Endothelial cell of umbilical vein (primary cell): ENCODE results near the gene VANGL1. TPM values are rescaled to one million over a fixed set of nuclear protein-coding genes. Genes with fewer than 3 reads are reported as not detected.

Experiments used
- BruUV-seq: library from RNA; stranded (reverse); fragments of 400-500 nt; replicated peaks from 2 replicates; lab custom pipeline; 2021; lab: Mats Ljungman, UMichigan
- CTCF ChIA-PET: fragments of 300-600, 350-600 bp; sonication (Branson Sonifier 250); formaldehyde crosslinking; loops from one replicate; lab custom pipeline; 2021; ENCODE audit warnings: antibody characterized with exemption, inconsistent platforms; lab: Charles Lee
- POLR2A ChIA-PET: fragments of 300-600, 350-600 bp; sonication (Branson Sonifier 250); formaldehyde crosslinking; loops from one replicate; lab custom pipeline; 2021; ENCODE audit warnings: antibody characterized with exemption, inconsistent platforms; lab: Charles Lee
- DNase-seq: peaks from one replicate; pipeline ENCODE4 v3.0.0-alpha.2; 2011; ENCODE audit warnings: low read depth, low spot score
- FAIRE-seq: peaks from 2 replicates; lab custom pipeline; 2011; peaks lifted over from hg19 to GRCh38; lab: Jason Lieb, UNC
- H2AFZ ChIP-seq: 2 replicates; pipeline ENCODE4 v1.6.0; 2012; ENCODE audit warnings: low read depth, low read length, control low read depth, inconsistent platforms
- H3K27ac ChIP-seq: 2 replicates; pipeline ENCODE4 v1.5.1; 2011; ENCODE audit warnings: low read depth, mild to moderate bottlenecking, control low read depth, low read length, moderate library complexity; ENCODE audit not compliant: insufficient read depth
- H3K27me3 ChIP-seq, 2 experiments: 2 replicates each; pipeline versions ENCODE4 v1.6.0 to v1.6.1; 2011; ENCODE audit warnings: low read length in 2 of 2, mixed read lengths in 1 of 2; ENCODE audit not compliant: control insufficient read depth in 2 of 2, insufficient read depth in 2 of 2
- H3K36me3 ChIP-seq, 2 experiments: 2 replicates in 1 of 2; 3 replicates in 1 of 2; pipeline ENCODE4 v1.5.1; 2011; ENCODE audit warnings: low read length in 2 of 2, mild to moderate bottlenecking in 1 of 2, moderate library complexity in 1 of 2; ENCODE audit not compliant: control insufficient read depth in 2 of 2, insufficient read depth in 2 of 2; ENCODE audit errors: extremely low read depth in 1 of 2
- H3K4me1 ChIP-seq: 3 replicates; pipeline ENCODE4 v1.5.1; 2011; ENCODE audit warnings: mild to moderate bottlenecking, low read length; ENCODE audit not compliant: control insufficient read depth, insufficient read depth; ENCODE audit errors: extremely low read depth
- H3K4me2 ChIP-seq: 2 replicates; pipeline ENCODE4 v1.6.1; 2011; ENCODE audit warnings: low read length, control low read depth, mixed read lengths; ENCODE audit not compliant: insufficient read depth
- H3K4me3 ChIP-seq, 3 experiments: fragments of 200-600 bp in 1 of 3; sonication (generic), shearing (Covaris generic) in 1 of 3; replicated peaks in 1 of 3; 2 replicates each; pipeline ENCODE4 v1.5.1; 2011 to 2016; ENCODE audit warnings: control low read depth in 3 of 3, low read length in 3 of 3, mild to moderate bottlenecking in 2 of 3, inconsistent platforms in 1 of 3, low read depth in 1 of 3, moderate library complexity in 1 of 3; ENCODE audit not compliant: insufficient read depth in 1 of 3
- H3K79me2 ChIP-seq: 2 replicates; pipeline ENCODE4 v1.6.0; 2012; ENCODE audit warnings: low read length, inconsistent platforms; ENCODE audit not compliant: control insufficient read depth, insufficient read depth
- H3K9ac ChIP-seq: replicated peaks from 2 replicates; pipeline ENCODE3; 2011; ENCODE audit warnings: low read length, control low read depth; ENCODE audit not compliant: insufficient read depth; ENCODE audit errors: extremely low read depth
- H3K9me1 ChIP-seq: replicated peaks from 3 replicates; pipeline ENCODE4 v1.6.0; 2011; ENCODE audit warnings: mild to moderate bottlenecking, low read length; ENCODE audit not compliant: control insufficient read depth, insufficient read depth; ENCODE audit errors: extremely low read depth
- H3K9me3 ChIP-seq: replicated peaks from 2 replicates; pipeline ENCODE4 v1.5.1; 2012; ENCODE audit warnings: low read length, inconsistent platforms; ENCODE audit not compliant: control insufficient read depth, insufficient read depth
- H4K20me1 ChIP-seq: replicated peaks from 2 replicates; pipeline ENCODE3; 2011; ENCODE audit warnings: mild to moderate bottlenecking, low read length; ENCODE audit not compliant: control insufficient read depth, insufficient read depth; ENCODE audit errors: extremely low read depth
- EZH2 ChIP-seq: IDR thresholded peaks from 2 replicates; pipeline ENCODE4 v1.6.1; 2012; ENCODE audit warnings: borderline replicate concordance, low read depth, mild to moderate bottlenecking, moderate library complexity, low read length, inconsistent platforms; ENCODE audit not compliant: severe bottlenecking
- FOS ChIP-seq: IDR thresholded peaks from 2 replicates; pipeline ENCODE4 v1.6.1; 2011; ENCODE audit warnings: mild to moderate bottlenecking, low read length, moderate library complexity, borderline replicate concordance; ENCODE audit not compliant: insufficient read depth
- GATA2 ChIP-seq: IDR thresholded peaks from 2 replicates; pipeline ENCODE4 v1.7.0; 2011; ENCODE audit warnings: low read depth, mild to moderate bottlenecking, moderate library complexity, mixed read lengths, low read length; ENCODE audit not compliant: insufficient read length, insufficient read depth
- JUN ChIP-seq: IDR thresholded peaks from 2 replicates; pipeline ENCODE4 v1.6.1; 2011; ENCODE audit warnings: borderline replicate concordance, low read depth; ENCODE audit not compliant: insufficient read length, insufficient read depth
- MYC ChIP-seq: IDR thresholded peaks from one replicate; pipeline ENCODE4 v1.6.1; 2011; ENCODE audit warnings: mild to moderate bottlenecking, low read depth, low read length
- POLR2A ChIP-seq: IDR thresholded peaks from 2 replicates; pipeline ENCODE4 v1.6.1; 2012; ENCODE audit warnings: low read depth, mild to moderate bottlenecking, control low read depth, low read length
- POLR2AphosphoS5 ChIP-seq: IDR thresholded peaks from 2 replicates; pipeline ENCODE4 v1.6.1; 2012; ENCODE audit warnings: low read depth, mild to moderate bottlenecking, control low read depth, low read length, moderate library complexity; ENCODE audit not compliant: insufficient read depth
- dilution Hi-C: fragments of 300-500 bp; cut with MboI; formaldehyde crosslinking; loops from one replicate; pipeline ENCODE4 v1.15.0; 2019; ENCODE audit warnings: low sequenced_read_pairs; ENCODE audit not compliant: extremely low pct_ligation_motif_present
- intact Hi-C: fragments of 100-400 bp; cut with micrococcal nuclease; formaldehyde crosslinking; loops from one replicate; pipeline ENCODE4 v1.10.0; 2022
- polyA plus RNA-seq, 4 experiments: library from polyadenylated mRNA; depleted of rRNA in 3 of 4; stranded (reverse) in 3 of 4; unstranded in 1 of 4; fragments of >200 nt; gene quantifications; 2 replicates each; pipeline versions ENCODE4 v1.2.1 to v1.2.3, GENCODE V29; 2011 to 2012; ENCODE audit warnings: missing spikeins in 1 of 4
- total RNA-seq: library from RNA; stranded (reverse); gene quantifications from 2 replicates; pipeline ENCODE4 v1.2.3, GENCODE V29; 2021
- TF ChIP-seq, protein P1 (sequence below), 2 donors: IDR thresholded peaks; 1 replicate in 1 of 2; 2 replicates in 1 of 2; pipeline ENCODE4 v1.5.1; 2011; ENCODE audit warnings: low read length in 2 of 2, mild to moderate bottlenecking in 2 of 2, moderate library complexity in 2 of 2, control low read depth in 1 of 2, inconsistent platforms in 1 of 2, low read depth in 1 of 2; ENCODE audit not compliant: insufficient read depth in 1 of 2; ENCODE audit errors: extremely low read depth in 1 of 2
- TF ChIP-seq, protein P2 (sequence below): IDR thresholded peaks from 2 replicates; pipeline ENCODE4 v1.6.1; 2011; ENCODE audit not compliant: insufficient read depth, insufficient read length

VANGL1 gene
- total and polyA plus RNA-seq, 2 donors (not counting 3 experiments of a cell fraction or from before 2014, with no cell fraction given) = 15.0 to 24.8 TPM

DNA sequence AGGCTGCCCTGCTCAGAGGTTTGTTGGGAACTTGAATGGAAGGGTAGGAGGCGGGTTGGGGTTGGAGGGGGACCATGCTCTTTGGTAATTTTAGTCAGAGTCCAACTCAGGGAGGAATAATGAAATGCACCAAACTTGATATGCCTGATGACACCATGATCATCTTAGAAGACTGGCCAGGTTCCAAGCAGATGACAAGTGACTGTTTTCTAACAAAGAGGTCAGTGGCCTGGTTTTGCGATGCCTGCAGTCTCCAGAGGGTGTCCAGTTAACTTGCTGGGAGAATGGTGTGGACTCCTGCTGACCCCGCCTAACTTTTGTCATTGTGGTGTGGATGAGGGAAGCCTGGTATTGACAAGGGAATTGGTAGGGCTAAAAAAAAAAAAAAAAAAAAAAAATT lies 12.4 kb downstream of the VANGL1 start:
- no peak for FAIRE-seq

More for the DNA sequence above, 12.4 kb downstream of the VANGL1 start:
- H3K36me3 ChIP-seq = peaks cover 3% of the 10 kb centered on the region in 2 experiments
- BruUV-seq = no TSS peak
- no peak for DNase-seq
- H3K79me2 ChIP-seq = peaks cover 43% of the 10 kb centered on the region
- H3K4me2 ChIP-seq = no peak overlapping the region
- intact Hi-C loops (loop anchor here (2.0 kb wide), 1 partner anchor 15 kb away; no protein-coding TSS in a partner anchor), dilution Hi-C loops (no loop called here)
- no peak for TF ChIP-seq EZH2
- TF ChIP-seq JUN = no peak
- TF ChIP-seq POLR2A = no peak
- TF ChIP-seq MYC = no peak
- no peak for TF ChIP-seq GATA2
- TF ChIP-seq FOS = no peak
- TF ChIP-seq, protein P1, sequence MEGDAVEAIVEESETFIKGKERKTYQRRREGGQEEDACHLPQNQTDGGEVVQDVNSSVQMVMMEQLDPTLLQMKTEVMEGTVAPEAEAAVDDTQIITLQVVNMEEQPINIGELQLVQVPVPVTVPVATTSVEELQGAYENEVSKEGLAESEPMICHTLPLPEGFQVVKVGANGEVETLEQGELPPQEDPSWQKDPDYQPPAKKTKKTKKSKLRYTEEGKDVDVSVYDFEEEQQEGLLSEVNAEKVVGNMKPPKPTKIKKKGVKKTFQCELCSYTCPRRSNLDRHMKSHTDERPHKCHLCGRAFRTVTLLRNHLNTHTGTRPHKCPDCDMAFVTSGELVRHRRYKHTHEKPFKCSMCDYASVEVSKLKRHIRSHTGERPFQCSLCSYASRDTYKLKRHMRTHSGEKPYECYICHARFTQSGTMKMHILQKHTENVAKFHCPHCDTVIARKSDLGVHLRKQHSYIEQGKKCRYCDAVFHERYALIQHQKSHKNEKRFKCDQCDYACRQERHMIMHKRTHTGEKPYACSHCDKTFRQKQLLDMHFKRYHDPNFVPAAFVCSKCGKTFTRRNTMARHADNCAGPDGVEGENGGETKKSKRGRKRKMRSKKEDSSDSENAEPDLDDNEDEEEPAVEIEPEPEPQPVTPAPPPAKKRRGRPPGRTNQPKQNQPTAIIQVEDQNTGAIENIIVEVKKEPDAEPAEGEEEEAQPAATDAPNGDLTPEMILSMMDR (IDR thresholded peaks at IDR 0.05; ENCODE audit: extremely low read depth in 1 of 2, insufficient read depth in 1 of 2, low read depth in 1 of 2, low read length in 2 of 2) = no peak
- TF ChIP-seq, protein P2, sequence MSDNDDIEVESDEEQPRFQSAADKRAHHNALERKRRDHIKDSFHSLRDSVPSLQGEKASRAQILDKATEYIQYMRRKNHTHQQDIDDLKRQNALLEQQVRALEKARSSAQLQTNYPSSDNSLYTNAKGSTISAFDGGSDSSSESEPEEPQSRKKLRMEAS = no peak
- no peak for TF ChIP-seq POLR2AphosphoS5
- no peak overlapping the region for H3K4me3 ChIP-seq
- no peak overlapping the region for H3K27ac ChIP-seq
- H3K4me1 ChIP-seq = peaks cover 20% of the 10 kb centered on the region
- CTCF ChIA-PET = interaction anchor here (0.6 to 1.8 kb wide), 6 partner anchors 10 to 379 kb away, joined by 3 to 6 read pairs (median 3); partner anchors contain the start of gene VANGL1
- H4K20me1 ChIP-seq = no peaks in the 10 kb centered on the region
- no peaks in the 10 kb centered on the region for H3K27me3 ChIP-seq
- no peaks in the 10 kb centered on the region for H3K9me1 ChIP-seq
- no peak overlapping the region for H3K9ac ChIP-seq
- no peaks in the 10 kb centered on the region for H3K9me3 ChIP-seq
- POLR2A ChIA-PET = interaction anchor here (0.7 kb wide), 1 partner anchor 11 kb away, joined by 5 read pairs; no protein-coding TSS in a partner anchor
- no peak overlapping the region for H2AFZ ChIP-seq
